DMS153 treated with DMSO at 0.1 percent for 48 hours (cell line): ENCODE results near the gene ABAT.

ENCODE experiments used
- DNase-seq: peaks from one replicate; lab custom pipeline; 2025; ENCODE audit not compliant: unreplicated experiment; lab: John Stamatoyannopoulos, UW

The ABAT gene

DNA sequence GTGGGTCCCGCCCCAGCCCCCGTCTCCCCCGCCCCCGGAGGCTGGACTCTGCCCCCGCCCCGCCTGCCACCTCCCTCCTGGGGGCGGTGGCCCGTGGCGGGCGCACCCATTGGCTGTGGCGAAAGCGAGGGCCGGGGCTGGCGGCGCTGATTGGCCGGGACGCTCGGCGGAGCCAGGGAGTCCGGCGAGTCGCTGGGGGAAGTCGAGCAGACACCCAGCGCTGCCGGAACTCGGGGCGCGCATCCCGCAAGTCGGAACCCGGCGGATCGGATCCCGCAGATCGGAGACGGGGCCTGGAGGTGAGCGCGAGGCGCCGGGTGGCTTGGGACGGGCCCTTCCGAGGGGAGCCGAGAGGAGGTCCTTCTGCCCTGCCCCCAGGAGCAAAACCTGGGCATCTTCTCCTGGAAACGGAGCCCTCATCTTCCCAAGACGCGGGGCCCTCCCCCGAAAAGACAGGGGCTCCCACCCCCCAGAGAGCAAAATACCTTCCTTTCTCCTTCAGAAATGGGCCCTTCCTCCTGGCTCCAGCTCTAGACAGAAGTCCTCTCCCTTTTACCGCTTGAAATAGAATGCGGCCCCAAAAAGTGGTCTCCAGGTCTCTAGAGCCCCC lies at the start of gene ABAT:
Gene ABAT, plus strand, starts transcription at position 205 of the 610 bp plus-strand sequence. CDS start 61,123 bp downstream, outside the sequence.
- DNase-seq: peak; percentile 81

DNA sequence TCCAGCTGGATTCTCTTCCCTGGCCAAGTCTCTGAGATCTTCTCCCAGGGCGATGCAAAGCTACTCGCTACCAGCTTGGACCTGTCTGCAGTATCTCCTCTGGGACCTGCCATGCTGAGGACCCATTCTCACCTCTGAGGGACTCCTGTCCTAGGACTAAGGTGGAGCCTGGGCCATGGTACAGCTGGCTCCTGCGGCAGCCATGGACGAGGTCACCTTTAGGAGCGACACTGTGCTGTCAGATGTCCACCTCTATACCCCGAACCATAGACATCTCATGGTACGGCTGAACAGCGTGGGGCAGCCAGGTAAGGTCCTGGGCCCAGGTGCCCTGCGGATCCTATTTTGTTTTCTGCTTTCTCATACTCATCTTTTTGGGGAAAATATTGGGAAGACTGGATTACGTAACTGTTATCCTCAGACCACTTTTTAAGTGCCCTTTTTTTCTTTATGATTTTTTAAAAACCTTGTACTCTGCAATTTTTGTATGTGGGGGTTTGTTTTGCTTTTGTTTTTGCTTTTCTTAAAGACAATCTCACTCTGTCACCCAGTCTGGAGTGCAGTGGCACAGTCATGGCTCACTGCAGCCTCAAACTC lies 48.8 kb upstream of the ABAT start:
- DNase-seq: no peak

DNA sequence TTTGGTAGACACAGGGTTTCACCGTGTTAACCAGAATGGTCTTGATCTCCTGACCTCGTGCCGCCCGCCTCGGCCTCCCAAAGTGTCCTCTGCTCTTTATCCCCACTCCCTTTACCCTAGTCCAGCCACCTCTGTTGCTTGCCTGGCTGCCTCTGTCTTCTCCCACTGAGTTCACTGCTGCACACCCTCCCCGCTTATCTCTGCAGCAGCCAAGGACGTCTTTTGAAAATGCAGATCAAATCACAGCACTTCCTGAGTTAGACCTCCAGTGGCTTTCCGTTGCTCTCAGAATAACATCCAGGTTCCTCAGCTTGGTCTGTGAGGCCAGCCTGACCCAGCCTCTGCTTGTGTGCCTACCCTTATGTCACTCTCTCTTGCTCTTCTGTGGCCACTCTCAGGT lies 47.5 kb upstream of the ABAT start:
- no peak for DNase-seq

DNA sequence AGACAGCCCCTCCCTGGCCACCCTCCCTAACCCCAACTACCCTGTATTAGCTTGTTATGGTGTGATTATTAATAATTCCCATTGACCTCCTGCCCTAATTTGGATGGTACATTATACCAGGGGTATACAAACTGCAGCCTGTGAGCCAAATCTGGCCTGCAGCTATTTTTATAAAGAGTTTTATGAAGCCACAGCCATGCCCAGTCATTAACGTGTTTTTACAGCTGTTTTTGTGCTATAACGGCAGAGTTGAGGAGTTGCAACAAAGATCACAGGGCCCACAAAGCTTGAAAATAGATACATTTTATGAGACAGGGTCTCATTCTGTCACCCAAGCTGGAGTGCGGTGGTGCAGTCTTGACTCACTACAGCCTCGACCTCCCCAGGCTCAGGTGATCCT lies 47.0 kb upstream of the ABAT start:
- DNase-seq: no peak

- no peak for DNase-seq
These were observed 45.3 kb upstream of the ABAT start for GRCh38 chr16:8628981-8629725.

DNA sequence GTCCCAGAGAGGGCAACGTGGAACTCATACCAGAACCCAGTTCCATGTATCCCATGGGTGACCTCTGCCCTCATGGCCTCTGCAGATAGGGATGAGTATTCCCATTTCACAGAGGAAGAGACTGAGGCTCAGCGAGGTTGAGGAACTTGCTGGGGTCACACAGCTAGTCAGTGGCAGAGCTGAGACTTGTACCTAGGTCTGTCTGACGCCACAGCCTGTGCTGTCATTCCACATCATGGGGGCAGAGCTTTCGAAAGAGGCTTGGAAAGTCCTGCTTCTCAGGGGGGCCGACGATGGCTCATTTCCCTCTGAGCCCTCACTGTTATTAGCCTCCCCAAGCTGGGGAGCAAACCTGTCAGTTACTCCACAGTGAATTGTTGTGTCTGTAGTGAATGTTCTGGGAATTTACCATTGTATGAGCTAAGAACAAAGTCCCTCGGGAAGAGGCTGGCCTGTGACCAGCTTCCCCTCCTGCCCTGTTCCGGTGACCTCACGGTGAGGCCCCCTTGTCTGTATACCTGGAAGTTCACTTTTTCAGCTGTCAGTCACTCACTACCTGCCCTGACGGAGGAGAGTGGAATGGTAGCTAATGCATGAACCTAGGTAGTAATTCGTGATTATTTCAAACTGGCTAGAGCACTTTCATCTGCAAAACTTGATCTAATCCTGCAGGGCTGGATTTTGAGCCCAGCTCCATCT lies 44.0 kb upstream of the ABAT start:
- no peak for DNase-seq

DNA sequence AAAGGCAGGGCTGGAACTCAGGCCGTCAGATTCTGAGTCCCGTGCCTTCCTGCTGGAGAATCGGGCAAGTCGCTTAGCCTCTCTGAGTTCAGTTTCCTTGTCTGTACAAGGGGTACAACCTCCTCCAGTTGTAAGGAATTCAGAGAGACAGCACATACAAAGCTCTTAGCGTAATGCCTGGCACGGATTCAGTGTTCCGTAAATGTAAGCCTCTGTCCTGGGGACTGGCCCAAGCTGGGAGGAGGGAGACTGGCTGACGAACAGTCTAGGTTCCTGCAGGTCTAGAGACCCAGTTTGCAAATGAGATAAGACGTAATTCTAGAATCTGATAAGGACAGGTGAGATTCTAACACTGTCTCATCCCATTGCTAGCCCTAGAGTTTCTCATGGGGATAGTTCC lies 43.0 kb upstream of the ABAT start:
- DNase-seq: no peak

DNA sequence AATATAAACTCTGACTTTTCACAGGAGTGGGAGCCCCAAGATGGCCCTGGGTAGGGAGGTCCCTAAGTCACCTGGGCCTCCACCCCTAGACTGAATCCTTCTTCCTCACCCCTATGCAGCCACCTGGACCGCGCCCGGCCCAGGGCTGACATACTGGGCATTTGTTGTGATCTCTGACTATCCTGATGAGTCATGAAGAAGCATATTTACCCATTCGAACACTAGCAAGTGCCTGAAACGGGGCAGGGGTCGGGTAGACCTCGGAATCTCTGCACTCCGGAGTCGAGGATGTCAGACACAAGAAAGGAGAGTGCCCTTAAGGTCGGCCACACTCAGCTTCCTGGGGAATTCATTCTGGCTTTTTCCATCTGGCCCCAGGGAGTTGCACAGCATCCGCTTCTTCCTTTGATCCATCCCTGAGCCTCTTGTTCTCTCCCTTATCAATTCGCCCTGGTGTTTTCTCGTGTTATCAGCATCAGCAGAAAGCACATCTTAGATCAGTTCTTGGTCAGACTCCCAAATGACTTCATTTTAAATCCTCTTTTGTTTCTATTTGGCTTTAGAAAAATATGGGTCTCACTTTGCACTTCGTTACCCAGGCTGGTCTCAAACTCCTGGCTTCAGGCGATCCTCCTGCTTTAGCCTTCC lies 42.5 kb upstream of the ABAT start:
- DNase-seq: no peak

- no peak for DNase-seq
These were observed 41.7 kb upstream of the ABAT start for GRCh38 chr16:8632675-8633182.

- DNase-seq: no peak
These were observed 39.3 kb upstream of the ABAT start for GRCh38 chr16:8634991-8635736.

DNA sequence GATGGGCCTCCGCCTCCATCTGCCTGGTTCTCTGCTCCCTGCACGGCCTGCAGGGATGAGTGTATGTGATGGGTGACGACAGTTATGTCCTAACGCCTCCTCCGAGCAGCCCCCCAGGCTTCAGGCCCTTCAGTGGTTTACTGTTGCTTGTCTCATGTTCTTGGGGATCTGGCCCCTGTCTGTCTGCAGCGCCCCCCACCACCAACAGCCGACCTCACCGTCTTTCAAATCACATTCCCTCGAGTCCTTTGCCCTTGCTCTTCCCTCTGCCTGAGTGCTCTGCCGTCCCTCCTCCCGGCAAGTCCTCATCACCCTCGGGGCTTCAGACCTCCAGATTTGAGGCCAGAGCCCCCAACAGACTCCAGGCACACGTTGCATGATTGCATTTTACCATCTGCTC lies 34.7 kb upstream of the ABAT start:
- DNase-seq: no peak

DNA sequence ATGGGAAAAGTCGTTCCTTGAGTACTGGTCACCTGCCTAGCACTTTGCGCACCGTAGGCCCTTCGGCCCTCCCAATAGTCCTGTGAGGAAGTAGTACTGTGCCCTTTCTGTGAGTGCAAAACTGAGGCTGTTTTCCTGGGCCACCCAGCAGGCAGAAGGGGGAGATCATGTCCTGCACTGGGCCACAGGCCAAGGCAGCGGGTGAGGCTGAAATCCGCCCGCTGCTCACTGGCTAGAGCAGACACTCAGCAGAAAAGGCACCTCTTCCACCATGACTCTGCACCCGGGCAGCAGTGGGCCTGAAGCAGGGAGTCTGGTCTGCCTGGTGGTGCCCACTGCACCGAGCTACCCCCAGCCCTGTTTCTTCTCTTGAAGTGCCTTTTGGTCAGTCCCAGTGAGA lies 32.7 kb upstream of the ABAT start:
- DNase-seq: no peak

DNA sequence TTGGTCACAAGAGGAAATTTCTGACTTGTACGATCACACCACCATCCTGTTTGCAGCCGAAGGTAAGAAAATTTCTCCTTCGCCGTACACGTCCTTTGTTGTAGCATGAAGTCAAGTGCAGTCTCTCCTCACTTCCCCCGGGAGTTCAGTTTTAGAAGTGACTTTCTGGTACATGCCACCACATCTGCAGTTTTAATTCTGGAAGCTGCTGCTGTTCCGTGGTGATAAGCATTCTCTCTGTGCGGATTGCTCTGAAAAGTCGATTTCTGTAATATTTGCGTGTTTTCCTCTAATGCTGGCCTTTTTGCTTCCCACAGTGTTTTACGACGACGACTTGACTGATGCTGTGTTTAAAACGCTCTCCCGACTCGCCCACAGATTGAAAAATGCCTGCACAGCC lies 32.3 kb upstream of the ABAT start:
- DNase-seq: no peak

DNA sequence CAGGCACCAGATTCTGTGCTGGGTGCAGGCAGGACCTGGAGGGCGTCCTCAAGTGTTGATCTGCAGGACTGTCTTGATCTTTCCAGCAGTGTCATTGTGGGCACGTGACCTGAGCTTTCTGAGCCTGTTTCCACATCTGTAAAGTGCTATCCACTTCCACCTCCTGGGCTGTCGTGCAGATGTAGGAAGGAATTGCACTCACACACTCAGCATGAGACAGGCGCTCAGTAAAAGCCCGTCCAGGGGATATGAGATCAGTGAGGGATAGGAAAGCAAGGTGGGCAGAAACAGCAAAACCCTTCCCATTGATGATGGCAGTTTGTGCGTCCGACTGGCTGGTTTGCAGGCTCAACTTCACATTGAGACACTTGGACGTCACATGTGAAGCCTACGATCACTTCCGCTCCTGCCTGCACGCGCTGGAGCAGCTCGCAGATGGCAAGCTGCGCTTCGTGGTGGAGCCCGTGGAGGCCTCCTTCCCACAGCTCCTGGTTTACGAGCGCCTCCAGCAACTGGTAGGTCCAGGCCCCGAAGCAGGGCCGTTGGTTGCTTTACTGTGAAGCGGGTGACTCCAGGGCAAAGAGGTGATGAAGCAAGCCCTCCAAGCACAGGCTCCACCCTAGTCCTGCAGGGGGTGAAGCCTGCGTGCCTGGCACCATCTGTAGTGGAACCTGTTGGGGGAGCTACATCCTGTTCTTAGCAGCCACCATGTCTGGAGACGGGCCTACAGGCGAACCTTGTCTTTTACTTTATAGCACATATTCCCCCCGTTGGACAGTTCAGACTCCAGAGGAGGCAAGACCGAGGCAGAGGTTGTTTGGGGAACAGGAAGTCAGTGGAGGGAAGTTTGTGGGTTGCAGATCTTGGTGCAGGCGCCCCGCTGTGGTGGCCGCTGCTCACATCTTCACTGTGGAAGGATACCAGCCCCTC lies 29.9 kb upstream of the ABAT start:
- no peak for DNase-seq

- no peak for DNase-seq
These were observed 29.3 kb upstream of the ABAT start for GRCh38 chr16:8645141-8645521.

- no peak for DNase-seq
These were observed 28.6 kb upstream of the ABAT start for GRCh38 chr16:8645831-8646230.

DNA sequence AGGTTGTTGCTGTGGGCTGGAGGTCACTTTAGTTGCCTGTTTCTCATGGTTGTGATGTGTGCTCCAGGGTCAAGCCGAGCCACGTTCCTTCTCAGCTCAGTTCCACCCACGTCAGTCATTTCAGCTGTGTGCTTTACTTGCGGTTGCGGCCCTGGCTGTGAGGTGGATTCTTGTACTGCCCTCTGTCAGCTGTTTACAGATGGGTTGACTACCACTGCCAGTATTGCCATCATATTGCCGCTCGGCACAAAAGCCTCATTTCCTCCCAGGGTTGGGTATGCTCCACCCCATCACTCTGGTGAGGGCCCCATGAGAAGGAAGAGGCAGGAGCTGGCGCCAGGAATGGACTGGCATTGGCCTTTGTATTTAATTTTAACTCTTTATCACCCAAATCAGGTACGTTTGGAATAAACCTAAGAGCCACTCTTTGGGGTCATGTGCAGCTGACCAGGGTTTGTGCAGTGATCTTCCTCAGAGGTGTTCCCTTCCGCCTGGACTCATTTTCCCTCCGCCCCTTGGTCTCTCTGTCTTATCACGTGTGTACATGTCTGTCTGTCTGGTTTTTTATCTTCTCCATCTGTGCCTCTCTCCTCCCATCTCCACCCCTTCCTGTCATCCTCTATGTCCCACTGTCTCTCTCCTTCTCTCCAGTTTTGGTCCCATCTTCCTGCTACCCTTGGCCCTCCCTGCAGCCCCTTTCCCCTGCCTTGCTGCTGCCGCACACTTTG lies 27.9 kb upstream of the ABAT start:
- DNase-seq: no peak

GRCh38 chr16:8647721-8648318 lies 26.6 kb upstream of the ABAT start:
- no peak for DNase-seq
